Spleen (tissue), 7 donors: ENCODE results near the gene FXYD4.

Experiments
- CTCF ChIP-seq, 11 experiments: fragments of 200-600 bp in 7 of 11; fragments of 450-650 bp in 4 of 11; sonication (generic) in 4 of 11; IDR thresholded peaks in 8 of 11; conservative IDR thresholded peaks in 3 of 11; 1 replicate in 7 of 11; 2 replicates in 4 of 11; pipeline versions ENCODE4 v1.4.0 to v1.8.0; 2016 to 2021; ENCODE audit warnings: antibody characterized with exemption in 11 of 11, inconsistent platforms in 4 of 11, mild to moderate bottlenecking in 1 of 11
- POLR2A ChIP-seq, 3 donors: fragments of 450-650 bp; IDR thresholded peaks; one replicate each; pipeline ENCODE4 v1.5.1; 2017; ENCODE audit warnings: antibody characterized with exemption in 3 of 3, mild to moderate bottlenecking in 1 of 3
- donor health status: DM: no; HTN: no; CAD: no; lungs with moderate emphysema.
- donor health status: DM: no; HTN: no; CAD: no.
- donor health status: DM: no; HTN: no; CAD: no.

GRCh38 chr10:43409385-43410109, 38.1 kb downstream of the FXYD4 start:
- TF ChIP-seq CTCF (IDR thresholded peaks at IDR 0.05 in 8 of 11, conservative IDR thresholded peaks at IDR 0.05 in 3 of 11) (no peak), POLR2A (IDR thresholded peaks at IDR 0.05) (no peak)
